CD14-positive monocyte (primary cell): ENCODE results near the gene RUFY1. TPM values are rescaled to one million over a fixed set of nuclear protein-coding genes. Genes with fewer than 3 reads are reported as not detected.

Experiments used
- DNase-seq, 3 donors: peaks; one replicate each; pipeline ENCODE4 v3.0.0-alpha.2; 2011 to 2022
- H2AFZ ChIP-seq: 2 replicates; pipeline ENCODE4 v1.6.0; 2012; ENCODE audit warnings: mild to moderate bottlenecking, low read depth, low read length, inconsistent platforms; ENCODE audit not compliant: insufficient read depth, poor library complexity, severe bottlenecking
- H3K27ac ChIP-seq, 2 donors: 1 replicate in 1 of 2; 2 replicates in 1 of 2; pipeline ENCODE4 v1.5.1; 2012 to 2013; ENCODE audit warnings: low read length in 2 of 2, control low read depth in 1 of 2, inconsistent platforms in 1 of 2, low read depth in 1 of 2, mild to moderate bottlenecking in 1 of 2
- H3K27me3 ChIP-seq, 2 donors: one replicate each; pipeline versions ENCODE4 v1.6.0 to v1.6.1; 2011 to 2013; ENCODE audit warnings: low read length in 2 of 2; ENCODE audit not compliant: control insufficient read depth in 2 of 2, insufficient read depth in 2 of 2
- H3K36me3 ChIP-seq, 2 donors: replicated peaks in 1 of 2; 1 replicate in 1 of 2; 2 replicates in 1 of 2; pipeline versions ENCODE4 v1.5.1 to v1.6.1; 2012 to 2013; ENCODE audit warnings: low read length in 2 of 2, control low read depth in 1 of 2, inconsistent platforms in 1 of 2, mild to moderate bottlenecking in 1 of 2; ENCODE audit not compliant: insufficient read depth in 2 of 2, control insufficient read depth in 1 of 2
- H3K4me1 ChIP-seq, 2 donors: 1 replicate in 1 of 2; 2 replicates in 1 of 2; pipeline versions ENCODE4 v1.5.1 to v1.6.1; 2012 to 2013; ENCODE audit warnings: low read length in 2 of 2, control low read depth in 1 of 2, inconsistent platforms in 1 of 2, mild to moderate bottlenecking in 1 of 2, moderate library complexity in 1 of 2; ENCODE audit not compliant: insufficient read depth in 2 of 2, control insufficient read depth in 1 of 2
- H3K4me2 ChIP-seq: replicated peaks from 2 replicates; pipeline ENCODE3; 2012; ENCODE audit warnings: low read length, moderate library complexity, mild to moderate bottlenecking; ENCODE audit not compliant: poor library complexity, severe bottlenecking; ENCODE audit errors: extremely low read depth
- H3K4me3 ChIP-seq, 3 experiments: fragments of 200-600 bp in 1 of 3; sonication (generic) in 1 of 3; replicated peaks in 1 of 3; 1 replicate in 2 of 3; 2 replicates in 1 of 3; pipeline ENCODE4 v1.5.1; 2011 to 2013; ENCODE audit warnings: low read length in 3 of 3, mild to moderate bottlenecking in 3 of 3, control low read depth in 2 of 3, low read depth in 2 of 3, inconsistent platforms in 1 of 3, moderate library complexity in 1 of 3
- H3K79me2 ChIP-seq: 2 replicates; pipeline ENCODE4 v1.6.0; 2012; ENCODE audit warnings: mild to moderate bottlenecking, control low read depth, inconsistent platforms, low read length, moderate library complexity; ENCODE audit not compliant: insufficient read depth
- H3K9ac ChIP-seq: 2 replicates; pipeline ENCODE4 v1.6.0; 2017; ENCODE audit warnings: low read length, mild to moderate bottlenecking; ENCODE audit not compliant: insufficient read depth, poor library complexity, severe bottlenecking
- H3K9me3 ChIP-seq, 2 donors: replicated peaks in 1 of 2; 1 replicate in 1 of 2; 2 replicates in 1 of 2; pipeline versions ENCODE4 v1.5.1 to v1.6.1; 2012 to 2013; ENCODE audit warnings: low read length in 2 of 2, control low read depth in 1 of 2; ENCODE audit not compliant: control insufficient read depth in 1 of 2, insufficient read depth in 1 of 2
- H4K20me1 ChIP-seq: 2 replicates; pipeline ENCODE4 v1.6.0; 2012; ENCODE audit warnings: mild to moderate bottlenecking, low read length, control low read depth, moderate library complexity; ENCODE audit not compliant: insufficient read depth
- H3K27ac Mint-ChIP-seq, 7 donors: one replicate each; pipeline ENCODE4 v1.8.0; 2020; ENCODE audit warnings: mild to moderate bottlenecking in 7 of 7, mixed read lengths in 7 of 7, moderate library complexity in 6 of 7, inconsistent platforms in 2 of 7
- H3K27me3 Mint-ChIP-seq, 3 donors: one replicate each; pipeline ENCODE4 v1.8.0; 2021 to 2022; ENCODE audit warnings: low read depth in 3 of 3, mild to moderate bottlenecking in 3 of 3, mixed read lengths in 3 of 3, moderate library complexity in 3 of 3, inconsistent platforms in 1 of 3
- H3K36me3 Mint-ChIP-seq, 2 donors: one replicate each; pipeline ENCODE4 v1.8.0; 2020; ENCODE audit warnings: mixed read lengths in 2 of 2, inconsistent platforms in 1 of 2, mild to moderate bottlenecking in 1 of 2
- H3K4me1 Mint-ChIP-seq: one replicate; pipeline ENCODE4 v1.8.0; 2020; ENCODE audit warnings: mild to moderate bottlenecking, mixed read lengths
- H3K4me3 Mint-ChIP-seq, 2 donors: one replicate each; pipeline ENCODE4 v1.8.0; 2020; ENCODE audit warnings: mild to moderate bottlenecking in 2 of 2, mixed read lengths in 2 of 2, moderate library complexity in 1 of 2
- H3K9me3 Mint-ChIP-seq, 7 donors: one replicate each; pipeline ENCODE4 v1.8.0; 2020 to 2022; ENCODE audit warnings: mixed read lengths in 7 of 7, mild to moderate bottlenecking in 6 of 7, moderate library complexity in 6 of 7, inconsistent platforms in 2 of 7
- CTCF ChIP-seq: fragments of 200-600 bp; IDR thresholded peaks from one replicate; pipeline ENCODE4 v1.8.0; 2022; ENCODE audit warnings: antibody characterized with exemption, mild to moderate bottlenecking
- WGBS: methylation state at CpG from one replicate; pipeline ENCODE4 v1.1.5; 2013; ENCODE audit warnings: missing lambda C conversion rate; ENCODE audit not compliant: insufficient coverage; 5-methylcytosine and 5-hydroxymethylcytosine counted together
- intact Hi-C, 2 donors: fragments of 100-400 bp; cut with micrococcal nuclease; formaldehyde crosslinking; loops; one replicate each; pipeline versions ENCODE4 v1.15.0 to v1.15.1; 2023
- polyA plus RNA-seq, 3 donors: library from polyadenylated mRNA; depleted of rRNA in 1 of 3; unstranded in 2 of 3; stranded (reverse) in 1 of 3; fragments of 300-500 nt in 2 of 3; fragments of >200 nt in 1 of 3; fragmentation: Illumina TruSeq in 2 of 3; gene quantifications; 1 replicate in 2 of 3; 2 replicates in 1 of 3; pipeline ENCODE4 v1.2.3, GENCODE V29; 2012 to 2021

RUFY1 gene
- polyA plus RNA-seq, 3 donors, result 26.9 to 29.3 (median 28.8) TPM

DNA sequence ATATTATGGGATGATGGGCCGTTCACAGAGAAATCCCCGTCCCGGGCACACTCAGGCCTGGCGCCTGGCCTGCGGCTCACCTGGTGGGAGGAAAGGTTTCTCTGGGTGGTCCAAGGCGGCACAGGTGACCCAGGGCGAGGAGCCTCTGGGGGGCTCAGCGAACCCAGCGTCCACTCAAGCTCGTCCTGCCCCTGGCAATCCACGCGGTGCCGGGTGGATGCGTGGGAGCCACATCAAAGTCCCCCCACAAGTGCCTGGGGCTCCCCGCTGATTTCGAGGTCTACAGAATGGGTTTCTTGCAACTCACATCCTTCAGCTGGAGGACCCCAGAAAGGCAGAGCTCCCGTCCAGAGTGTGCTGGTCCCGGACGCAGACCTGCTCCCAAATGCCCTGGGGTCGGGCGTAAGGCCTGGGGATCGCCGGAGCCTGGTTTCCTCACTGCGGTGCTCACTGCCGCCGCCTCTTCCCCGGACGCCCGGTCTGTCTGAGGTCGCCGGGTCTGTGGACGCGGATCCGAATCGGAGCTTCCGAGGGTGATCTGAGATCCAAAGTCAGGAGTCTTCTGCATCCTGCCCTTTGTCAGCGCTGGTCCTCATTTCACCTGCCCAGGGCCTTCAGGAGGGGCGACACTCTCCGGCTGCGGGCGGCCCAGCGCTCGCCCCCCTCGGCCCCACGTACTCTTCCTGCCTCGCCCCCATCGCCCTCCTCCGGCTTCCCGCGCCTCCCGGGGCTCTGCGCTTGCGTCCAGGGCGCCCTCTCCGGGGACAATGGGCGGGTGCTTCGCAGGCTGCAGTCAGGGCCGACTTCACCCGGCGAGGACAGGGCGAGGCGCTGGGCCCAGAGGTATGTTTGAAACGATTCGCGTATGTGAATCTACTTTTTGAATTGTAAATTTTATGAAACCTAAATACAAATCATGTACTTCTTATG is 20.0 kb upstream of the RUFY1 start:
- Histone ChIP-seq H3K79me2 (no peaks in the 10 kb centered on the region), H3K4me1 (peaks cover 13 to 18% of the 10 kb centered on the region in 2 donors), H3K4me3 (peak overlapping the region; percentile 41 to 82 (median 48)), H3K27me3 (no peaks in the 10 kb centered on the region), H2AFZ (peak overlapping the region; percentile 94), H3K36me3 (no peaks in the 10 kb centered on the region), H3K4me2 (peak overlapping the region; percentile 87), H4K20me1 (no peaks in the 10 kb centered on the region), H3K27ac (peak overlapping the region in 1 of 2 donors; percentile 27), H3K9ac (peak overlapping the region; percentile 60), H3K9me3 (no peaks in the 10 kb centered on the region)
- H3K9me3 Mint-ChIP-seq, result peaks cover 0 to 10% (median 0%) of the 10 kb centered on the region in 7 donors
- H3K36me3 Mint-ChIP-seq, result peaks cover 0 to 2% of the 10 kb centered on the region in 2 donors
- H3K27ac Mint-ChIP-seq, result peak overlapping the region in 4 of 7 donors; percentile 15 to 48 (median 28)
- peak; percentile 48 for TF ChIP-seq CTCF
- peaks cover 34% of the 10 kb centered on the region for H3K4me1 Mint-ChIP-seq
- peak overlapping the region; percentile 86 to 89 for H3K4me3 Mint-ChIP-seq
- peaks cover 3 to 6% (median 4%) of the 10 kb centered on the region in 3 donors for H3K27me3 Mint-ChIP-seq
- intact Hi-C loops, result no loop called here
- WGBS, result 3% methylated on average over 53 of the region's 65 CpGs
- DNase-seq, result peak; percentile 40 to 57 (median 42)

DNA sequence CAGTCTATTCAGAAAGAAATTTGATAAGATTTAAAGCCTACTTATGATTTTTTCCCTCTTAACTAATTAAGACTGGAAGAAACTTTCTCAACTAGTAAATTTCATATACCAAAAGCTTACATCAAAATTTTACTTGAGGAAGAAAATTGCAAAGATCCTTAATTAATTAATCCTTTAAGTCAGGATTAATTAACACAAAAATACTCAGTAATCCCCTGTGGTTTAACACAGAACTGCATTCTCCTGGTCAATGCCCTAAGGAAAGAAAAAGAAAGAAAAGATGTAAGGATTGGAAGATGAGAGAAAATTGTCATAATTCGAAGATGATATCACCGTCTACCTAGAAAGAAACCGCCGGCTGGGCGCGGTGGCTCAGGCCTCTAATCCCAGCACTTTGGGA is 17.3 kb upstream of the RUFY1 start:
- Mint-ChIP-seq H3K9me3 (peaks cover 0 to 10% (median 0%) of the 10 kb centered on the region in 7 donors), H3K27me3 (peaks cover 3 to 6% (median 4%) of the 10 kb centered on the region in 3 donors), H3K36me3 (peaks cover 0 to 6% of the 10 kb centered on the region in 2 donors), H3K27ac (no peak overlapping the region), H3K4me1 (peaks cover 27% of the 10 kb centered on the region), H3K4me3 (no peak overlapping the region)
- intact Hi-C loops, result no loop called here
- no peaks in the 10 kb centered on the region for H4K20me1 ChIP-seq
- H3K4me3 ChIP-seq, result no peak overlapping the region
- H3K36me3 ChIP-seq, result no peaks in the 10 kb centered on the region
- no peaks in the 10 kb centered on the region for H3K27me3 ChIP-seq
- no peak for TF ChIP-seq CTCF
- no peak for DNase-seq
- H3K4me1 ChIP-seq, result peaks cover 13 to 15% of the 10 kb centered on the region in 2 donors
- H3K4me2 ChIP-seq, result no peak overlapping the region
- H2AFZ ChIP-seq, result no peak overlapping the region
- H3K9ac ChIP-seq, result no peak overlapping the region
- H3K79me2 ChIP-seq, result no peaks in the 10 kb centered on the region
- 87% methylated on average over 6 of the region's 6 CpGs for WGBS
- H3K27ac ChIP-seq, result no peak overlapping the region
- no peaks in the 10 kb centered on the region for H3K9me3 ChIP-seq
